Psoas muscle (tissue), 8 donors: ENCODE results near the gene FOXP1. TPM values are rescaled to one million over a fixed set of nuclear protein-coding genes. Genes with fewer than 3 reads are reported as not detected.

Experiments
- ATAC-seq, 4 donors: fragments of 200-7000 bp; cut with Tn5 transposase; one replicate each; pipeline ENCODE4 v1.9.1; 2020; ENCODE audit warnings: moderate library complexity in 3 of 4, mild to moderate bottlenecking in 2 of 4
- DNase-seq, 2 donors: peaks; one replicate each; pipeline ENCODE4 v3.0.0-alpha.2; 2020
- H3K27ac ChIP-seq: fragments of 200-600 bp; one replicate; pipeline ENCODE4 v1.8.0; 2022
- H3K27me3 ChIP-seq, 3 donors: fragments of 200-600 bp in 1 of 3; one replicate each; pipeline versions ENCODE4 v1.6.1 to v1.8.0; 2013 to 2022; ENCODE audit warnings: low read length in 2 of 3, mild to moderate bottlenecking in 2 of 3, moderate library complexity in 1 of 3; ENCODE audit not compliant: insufficient read depth in 3 of 3
- H3K36me3 ChIP-seq, 2 donors: fragments of 200-600 bp in 1 of 2; one replicate each; pipeline versions ENCODE4 v1.6.1 to v1.8.0; 2013 to 2022; ENCODE audit warnings: low read depth in 1 of 2, mild to moderate bottlenecking in 1 of 2, moderate library complexity in 1 of 2; ENCODE audit not compliant: insufficient read depth in 1 of 2
- H3K4me1 ChIP-seq: fragments of 200-600 bp; one replicate; pipeline ENCODE4 v1.8.0; 2022
- H3K4me3 ChIP-seq: fragments of 200-600 bp; one replicate; pipeline ENCODE4 v1.8.0; 2022; ENCODE audit warnings: mild to moderate bottlenecking
- H3K9me3 ChIP-seq: fragments of 200-600 bp; one replicate; pipeline ENCODE4 v1.8.0; 2022
- CTCF ChIP-seq: fragments of 200-600 bp; IDR thresholded peaks from one replicate; pipeline ENCODE4 v1.8.0; 2022; ENCODE audit warnings: antibody characterized with exemption
- WGBS, 3 donors: extraction: QIAGEN DNeasy Blood & Tissue Kit; methylation state at CpG; one replicate each; pipeline versions ENCODE4 v1.1.6 to v1.1.7; 2013; 5-methylcytosine and 5-hydroxymethylcytosine counted together
- intact Hi-C, 2 donors: fragments of 100-400 bp; cut with DNase I; formaldehyde crosslinking; loops; one replicate each; pipeline versions ENCODE4 v1.11.0 to v1.14.2; 2022
- polyA plus RNA-seq, 3 donors: library from polyadenylated mRNA; stranded (reverse); fragments of 200-250 nt; gene quantifications; one replicate each; pipeline ENCODE4 v1.2.3, GENCODE V29; 2013
- total RNA-seq, 4 donors: library from RNA; stranded (reverse); fragmentation: NEBNext Ultra II Directional in 2 of 4; extraction: Animal tissue kit (Norgen Biotek cat#: 25700) in 2 of 4; gene quantifications; one replicate each; pipeline versions ENCODE4 v1.2.1 to v1.2.4, GENCODE V29; 2021 to 2023
- donor health status: healthy with polysubstance abuse.
- donor health status: DM: no; HTN: no; CAD: no; lungs with moderate emphysema.
- donor health status: Bipolar disorder and iron deficiency.
- donor health status: healthy.
- donor health status: DM: yes; HTN: yes; CAD: no.
- donor health status: DM: no; HTN: no; CAD: no.
- donor health status: DM: no; HTN: no; CAD: no.
- donor health status: DM: yes; HTN: yes; CAD: no.

FOXP1 gene
- total and polyA plus RNA-seq, 7 donors, result 2.6 to 26.4 (median 15.4) TPM

GRCh38 chr3:71548705-71549384 lies 34.7 kb downstream of the FOXP1 start:
- no peaks in the 10 kb centered on the region for H3K9me3 ChIP-seq
- no peak overlapping the region for H3K27ac ChIP-seq
- no peak overlapping the region for H3K4me3 ChIP-seq
- WGBS, 3 donors, result 97 to 98% (median 98%) methylated on average over 4 of the region's 4 CpGs
- DNase-seq (no peak), ATAC-seq (no peak)
- TF ChIP-seq CTCF, result no peak
- no peaks in the 10 kb centered on the region for H3K27me3 ChIP-seq
- no peaks in the 10 kb centered on the region for H3K36me3 ChIP-seq
- H3K4me1 ChIP-seq, result no peaks in the 10 kb centered on the region
- intact Hi-C loops, result no loop called here

GRCh38 chr3:71547249-71548198 lies 36.0 kb downstream of the FOXP1 start:
- Histone ChIP-seq H3K27me3 (no peaks in the 10 kb centered on the region), H3K36me3 (no peaks in the 10 kb centered on the region), H3K4me1 (peaks cover 11% of the 10 kb centered on the region), H3K27ac (no peak overlapping the region), H3K4me3 (no peak overlapping the region), H3K9me3 (no peaks in the 10 kb centered on the region)
- ATAC-seq, result no peak
- 92 to 95% (median 94%) methylated on average over 4 of the region's 4 CpGs for WGBS, 3 donors
- intact Hi-C loops, result no loop called here
- no peak for DNase-seq
- no peak for TF ChIP-seq CTCF

GRCh38 chr3:71546821-71547220 lies 36.7 kb downstream of the FOXP1 start:
- Histone ChIP-seq H3K9me3 (no peaks in the 10 kb centered on the region), H3K27ac (no peak overlapping the region), H3K27me3 (no peaks in the 10 kb centered on the region), H3K4me3 (no peak overlapping the region), H3K4me1 (peaks cover 17% of the 10 kb centered on the region), H3K36me3 (no peaks in the 10 kb centered on the region)
- intact Hi-C loops, result no loop called here
- DNase-seq (no peak), ATAC-seq (no peak)
- WGBS, 3 donors, result 83 to 91% (median 88%) methylated on average over 2 of the region's 2 CpGs
- no peak for TF ChIP-seq CTCF

GRCh38 chr3:71545330-71545729 lies 38.2 kb downstream of the FOXP1 start:
- ATAC-seq, result no peak
- WGBS, 3 donors, result 96 to 100% (median 97%) methylated on average over 2 of the region's 2 CpGs

More at GRCh38 chr3:71545330-71545729, 38.2 kb downstream of the FOXP1 start:
- Histone ChIP-seq H3K4me1 (peaks cover 17% of the 10 kb centered on the region), H3K4me3 (no peak overlapping the region), H3K9me3 (no peaks in the 10 kb centered on the region), H3K27me3 (no peaks in the 10 kb centered on the region), H3K27ac (no peak overlapping the region), H3K36me3 (no peaks in the 10 kb centered on the region)
- DNase-seq, result no peak
- TF ChIP-seq CTCF, result no peak
- intact Hi-C loops, result no loop called here
